NOMO-1 treated with DMSO at 0.1 percent for 48 hours (cell line): Measurements from ENCODE around the gene SLCO2B1.

ENCODE experiments used
- DNase-seq: peaks from one replicate; lab custom pipeline; 2025; ENCODE audit not compliant: unreplicated experiment; lab: John Stamatoyannopoulos, UW

The SLCO2B1 gene

DNA sequence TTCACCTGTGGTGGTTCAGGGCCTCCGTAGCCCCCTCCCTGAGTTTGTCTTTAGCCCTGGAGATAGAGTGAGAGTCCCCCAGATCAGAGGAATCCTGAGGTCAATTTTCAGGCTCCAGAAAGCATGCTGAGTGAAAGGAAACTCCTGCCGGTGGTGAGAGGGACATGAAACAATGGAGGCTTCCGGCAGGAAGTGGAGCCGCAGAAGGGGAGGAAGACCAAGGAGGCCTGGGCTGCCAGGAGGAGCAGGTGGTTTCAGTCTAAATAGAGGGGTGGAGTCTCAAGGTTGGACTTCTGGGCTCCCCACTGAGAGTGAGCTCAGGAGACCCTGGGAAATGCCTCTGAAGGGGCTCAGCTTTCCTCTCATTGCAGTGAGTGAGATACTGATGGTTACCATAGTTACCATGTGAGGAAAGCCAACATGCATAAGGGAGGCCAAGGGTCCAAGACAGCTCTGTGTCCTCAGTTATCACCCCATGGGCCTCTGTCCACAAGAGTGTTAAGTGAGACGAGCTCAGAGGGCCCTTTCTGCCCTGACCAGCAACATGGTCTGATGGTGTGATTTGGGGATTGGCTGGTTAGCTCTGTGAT lies 10.7 kb downstream of the SLCO2B1 start:
- DNase-seq = no peak

DNA sequence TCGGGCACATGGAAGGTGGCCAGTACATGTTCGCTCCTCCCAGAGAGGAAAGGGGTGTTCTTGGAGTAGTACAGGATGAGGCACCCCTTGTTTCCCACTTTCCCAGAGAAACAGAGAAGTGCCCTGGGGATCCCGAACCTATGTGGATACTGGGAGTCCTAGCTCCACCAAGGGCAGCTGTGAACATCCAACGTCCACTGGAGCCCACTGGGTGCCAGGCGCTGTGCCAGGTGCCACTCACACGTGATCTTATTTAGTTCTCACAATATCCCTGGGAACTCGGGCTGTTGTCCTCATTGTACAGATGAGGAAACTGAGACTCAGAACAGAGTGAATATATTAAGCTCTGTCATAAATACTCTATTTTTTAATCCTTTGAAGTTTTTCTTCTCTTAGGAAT lies 12.0 kb downstream of the SLCO2B1 start:
- DNase-seq = no peak

DNA sequence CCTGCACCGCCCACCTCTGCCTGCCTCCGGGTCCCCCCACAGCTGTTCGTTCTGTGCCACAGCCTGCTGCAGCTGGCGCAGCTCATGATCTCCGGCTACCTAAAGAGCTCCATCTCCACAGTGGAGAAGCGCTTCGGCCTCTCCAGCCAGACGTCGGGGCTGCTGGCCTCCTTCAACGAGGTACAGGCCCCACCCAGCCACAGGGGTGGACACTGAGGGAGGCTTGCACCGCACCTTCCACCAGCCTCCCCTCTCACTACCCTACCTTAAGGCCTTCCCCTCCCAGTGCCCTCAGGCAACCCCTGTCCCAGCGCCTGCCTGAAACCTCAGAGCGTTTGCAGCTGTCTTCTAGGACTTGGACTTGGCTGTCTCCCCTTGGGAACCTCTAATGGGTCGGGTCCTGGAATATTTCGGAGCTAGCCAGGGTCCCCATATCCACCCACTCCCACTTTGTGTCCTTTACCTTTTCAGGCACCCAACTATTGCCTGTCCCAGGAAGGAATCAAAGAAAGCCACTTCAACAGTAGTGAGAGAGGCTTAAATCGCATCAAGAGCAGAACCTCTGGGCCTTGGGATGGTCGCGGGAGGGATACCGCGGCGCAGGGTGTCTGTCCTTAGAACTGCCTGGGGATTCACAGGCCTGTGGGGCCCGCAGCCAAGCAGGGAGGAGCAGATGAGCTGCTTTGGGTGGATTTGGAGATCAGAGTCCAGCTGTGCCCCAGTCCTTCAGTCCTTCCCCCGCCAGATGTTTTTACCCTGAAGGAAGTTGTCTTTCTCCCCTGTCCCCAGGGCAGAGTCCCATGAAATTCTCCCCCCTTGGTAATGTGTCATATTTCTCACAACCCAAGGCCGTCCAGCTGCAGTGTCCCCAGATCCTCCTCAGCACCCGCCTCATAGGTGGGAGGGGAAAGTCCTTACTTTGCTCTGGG lies 13.3 kb downstream of the SLCO2B1 start:
- no peak for DNase-seq

DNA sequence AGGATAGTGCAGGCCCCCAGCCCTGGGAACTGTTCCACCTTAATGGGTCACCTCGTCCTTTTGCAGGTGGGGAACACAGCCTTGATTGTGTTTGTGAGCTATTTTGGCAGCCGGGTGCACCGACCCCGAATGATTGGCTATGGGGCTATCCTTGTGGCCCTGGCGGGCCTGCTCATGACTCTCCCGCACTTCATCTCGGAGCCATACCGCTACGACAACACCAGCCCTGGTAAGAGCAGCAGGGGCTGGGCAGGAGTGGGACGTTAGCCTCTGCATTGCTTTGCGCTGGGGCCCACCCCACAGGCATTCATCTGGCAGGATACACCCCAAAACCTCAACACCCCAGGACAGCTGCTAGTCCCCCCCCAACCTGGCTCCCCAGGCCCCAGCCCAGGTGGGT lies 14.8 kb downstream of the SLCO2B1 start:
- no peak for DNase-seq

DNA sequence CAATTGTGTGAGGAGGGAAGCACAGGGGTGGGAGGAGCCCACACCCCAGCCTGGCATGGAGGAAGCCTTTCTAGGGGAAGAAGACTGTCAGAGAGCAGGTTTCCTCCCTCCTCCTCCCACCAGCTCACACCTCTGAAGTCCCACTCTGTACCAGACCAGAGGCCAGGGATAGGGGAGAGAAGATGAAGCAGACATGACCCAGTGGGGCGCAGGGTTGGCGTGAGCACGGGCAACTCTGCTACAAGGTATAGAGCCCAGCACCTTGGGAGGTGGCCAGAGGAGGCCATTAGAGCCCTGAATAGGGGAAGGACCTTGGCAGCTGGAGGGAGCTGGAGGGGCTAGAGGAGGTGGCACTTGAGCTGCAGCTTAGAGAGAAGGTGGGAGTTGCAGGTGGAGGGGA lies 15.9 kb downstream of the SLCO2B1 start:
- no peak for DNase-seq

DNA sequence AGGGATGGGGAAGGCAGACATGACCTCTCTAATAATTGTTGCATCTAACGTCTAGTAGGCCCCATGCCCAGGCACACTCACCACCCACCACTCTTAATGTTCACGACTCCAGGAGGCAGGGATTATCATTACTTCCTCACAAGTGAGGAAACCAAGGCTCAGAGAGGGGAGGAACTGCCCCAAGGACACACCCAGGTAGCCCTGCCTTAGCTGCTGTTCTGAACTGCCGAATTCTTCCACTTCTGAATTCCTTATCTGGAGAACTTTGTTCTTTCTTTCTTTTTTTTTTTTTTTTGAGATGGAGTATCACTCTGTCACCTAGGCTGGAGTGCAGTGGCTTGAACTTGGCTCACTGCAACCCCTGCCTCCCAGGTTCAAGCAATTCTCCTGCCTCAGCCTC lies 16.7 kb downstream of the SLCO2B1 start:
- no peak for DNase-seq

DNA sequence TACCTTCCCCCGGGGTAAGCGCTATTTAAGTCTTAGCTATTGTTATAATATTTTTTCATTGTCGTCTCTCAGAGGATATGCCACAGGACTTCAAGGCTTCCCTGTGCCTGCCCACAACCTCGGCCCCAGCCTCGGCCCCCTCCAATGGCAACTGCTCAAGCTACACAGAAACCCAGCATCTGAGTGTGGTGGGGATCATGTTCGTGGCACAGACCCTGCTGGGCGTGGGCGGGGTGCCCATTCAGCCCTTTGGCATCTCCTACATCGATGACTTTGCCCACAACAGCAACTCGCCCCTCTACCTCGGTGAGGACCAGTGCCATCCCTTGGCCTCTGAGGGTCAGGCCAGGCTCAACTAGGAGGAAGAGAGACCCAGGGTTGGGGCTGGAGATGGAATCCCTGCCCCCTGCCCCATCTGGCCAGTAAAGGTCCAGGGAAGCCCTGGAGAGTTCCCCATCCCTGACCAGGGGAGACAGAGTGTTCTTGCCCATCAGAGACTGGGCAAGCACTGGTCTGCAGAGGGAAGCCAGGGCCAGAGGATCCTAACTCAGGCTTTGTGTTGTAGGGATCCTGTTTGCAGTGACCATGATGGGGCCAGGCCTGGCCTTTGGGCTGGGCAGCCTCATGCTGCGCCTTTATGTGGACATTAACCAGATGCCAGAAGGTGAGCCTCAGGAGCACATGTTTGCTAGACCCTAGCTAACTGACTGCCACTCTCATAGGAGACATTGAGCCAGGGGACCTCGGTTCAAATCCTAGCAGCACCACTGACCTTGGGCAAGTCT lies 18.4 kb downstream of the SLCO2B1 start:
- no peak for DNase-seq

DNA sequence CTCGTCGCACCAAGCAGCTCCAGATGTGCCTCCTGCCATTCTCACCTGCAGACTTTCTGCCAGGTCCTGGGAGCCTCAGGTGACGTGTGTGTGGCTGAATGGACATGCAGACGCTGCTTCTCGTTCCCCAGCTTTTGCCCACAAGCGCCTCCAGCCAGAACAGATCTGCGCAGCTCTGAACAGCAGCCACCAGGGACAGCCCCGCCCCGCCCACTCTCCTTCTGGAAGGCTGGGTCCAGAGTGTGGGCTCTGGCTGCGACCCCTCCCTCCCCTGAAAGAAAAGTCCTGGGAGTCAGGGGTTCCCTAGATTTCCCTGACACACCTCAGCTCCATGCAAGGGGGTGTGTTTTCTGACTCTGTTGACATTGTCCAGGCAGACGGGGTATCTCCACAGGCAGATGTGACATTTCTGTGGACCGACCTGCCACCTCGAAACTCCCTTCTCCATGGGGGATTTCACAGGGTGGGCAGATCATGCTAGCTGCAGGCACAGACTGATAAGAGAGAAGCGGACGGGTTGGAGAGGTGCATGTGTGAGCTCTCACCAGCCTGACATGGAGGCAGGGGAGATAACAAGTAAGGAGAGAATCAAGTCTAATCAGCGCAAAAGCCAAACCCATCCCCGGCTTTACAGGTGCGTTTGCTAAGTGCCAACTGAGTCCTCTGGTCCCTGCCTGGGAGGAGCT lies 19.8 kb downstream of the SLCO2B1 start:
- no peak for DNase-seq

DNA sequence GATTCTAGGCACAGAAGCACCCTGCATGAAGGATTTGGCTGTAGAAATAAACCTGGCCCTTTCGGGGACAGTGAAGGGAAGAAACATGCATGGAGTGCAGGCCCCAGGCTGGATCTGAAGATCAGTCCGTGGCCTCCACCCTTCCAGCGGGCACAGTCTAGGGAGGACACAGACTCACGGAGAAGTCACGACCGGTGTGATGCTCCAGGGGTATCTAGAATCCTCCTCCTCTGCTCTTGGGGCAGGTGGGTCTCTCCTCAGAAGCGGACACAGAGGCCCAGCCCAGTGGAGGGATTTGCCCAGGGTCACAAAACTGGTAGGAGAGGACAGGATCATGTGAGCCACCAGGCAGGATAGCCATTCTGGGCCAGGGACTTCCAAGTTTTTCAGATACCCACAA lies 22.4 kb downstream of the SLCO2B1 start:
- DNase-seq = no peak

DNA sequence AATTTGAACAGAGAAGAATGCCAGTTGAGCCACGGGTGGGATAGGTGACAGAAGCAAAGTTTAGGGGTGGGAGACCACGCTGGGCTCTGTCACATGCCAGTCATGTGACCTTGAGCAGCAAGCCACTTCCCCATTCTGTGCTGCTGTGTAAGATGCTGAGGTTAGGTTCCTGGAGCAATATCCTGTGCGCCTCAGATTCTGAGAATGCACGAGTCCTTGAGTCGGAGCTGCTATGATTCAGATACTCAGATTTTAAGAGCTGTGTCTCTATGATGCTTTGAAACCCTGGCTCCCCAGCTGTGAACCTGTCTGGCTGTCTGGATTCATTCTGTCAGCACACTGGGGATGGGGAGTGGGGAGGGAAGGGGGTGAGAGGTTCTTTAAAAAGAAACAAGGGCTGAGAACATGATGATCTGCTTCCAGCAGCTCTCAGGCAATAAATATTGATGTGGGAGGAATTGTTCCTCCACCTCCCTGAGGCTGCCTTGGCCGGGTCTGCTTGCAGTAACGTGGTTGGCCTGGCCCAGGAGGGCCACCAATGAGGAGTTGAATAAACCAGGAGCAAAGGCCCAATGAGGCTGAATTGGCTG lies 24.0 kb downstream of the SLCO2B1 start:
- DNase-seq = peak; percentile 49

DNA sequence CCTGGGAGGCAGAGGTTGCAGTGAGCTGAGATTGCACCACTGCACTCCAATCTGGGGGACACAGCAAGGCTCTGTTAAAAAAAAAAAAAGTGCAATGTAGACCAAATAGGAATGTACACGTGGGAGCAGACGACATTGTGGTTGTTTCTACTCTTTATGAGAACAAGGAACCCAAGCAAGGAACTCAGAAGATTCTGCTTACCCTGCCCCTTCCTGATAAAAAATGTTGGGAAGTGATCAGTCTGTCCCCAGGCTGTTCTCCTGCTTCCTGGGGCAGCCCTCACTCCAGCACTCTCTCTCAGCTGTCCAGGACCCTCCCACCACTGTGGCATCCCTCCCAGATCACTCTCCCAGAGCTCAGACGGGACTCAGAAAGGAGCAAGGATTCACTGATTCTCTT lies 31.8 kb downstream of the SLCO2B1 start:
- no peak for DNase-seq

DNA sequence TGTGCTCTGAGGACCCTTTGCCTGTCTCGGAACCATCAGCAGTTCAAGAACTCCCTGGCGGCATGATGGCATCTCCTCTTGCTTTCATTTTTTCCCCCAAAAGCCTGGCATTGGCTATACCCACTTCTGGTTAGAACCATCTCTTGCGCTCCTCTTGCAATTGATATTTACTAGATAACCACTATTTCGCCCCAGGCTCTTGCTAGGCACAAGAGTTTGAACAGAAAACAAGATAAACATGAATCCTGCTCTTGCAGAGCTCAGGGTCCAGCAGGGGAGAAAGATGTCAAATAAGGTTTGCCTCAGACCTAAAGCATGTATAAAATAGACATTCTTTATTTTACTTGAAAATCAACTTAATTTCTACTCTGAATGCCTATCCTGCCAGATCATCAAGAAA lies 33.1 kb downstream of the SLCO2B1 start:
- DNase-seq = no peak

DNA sequence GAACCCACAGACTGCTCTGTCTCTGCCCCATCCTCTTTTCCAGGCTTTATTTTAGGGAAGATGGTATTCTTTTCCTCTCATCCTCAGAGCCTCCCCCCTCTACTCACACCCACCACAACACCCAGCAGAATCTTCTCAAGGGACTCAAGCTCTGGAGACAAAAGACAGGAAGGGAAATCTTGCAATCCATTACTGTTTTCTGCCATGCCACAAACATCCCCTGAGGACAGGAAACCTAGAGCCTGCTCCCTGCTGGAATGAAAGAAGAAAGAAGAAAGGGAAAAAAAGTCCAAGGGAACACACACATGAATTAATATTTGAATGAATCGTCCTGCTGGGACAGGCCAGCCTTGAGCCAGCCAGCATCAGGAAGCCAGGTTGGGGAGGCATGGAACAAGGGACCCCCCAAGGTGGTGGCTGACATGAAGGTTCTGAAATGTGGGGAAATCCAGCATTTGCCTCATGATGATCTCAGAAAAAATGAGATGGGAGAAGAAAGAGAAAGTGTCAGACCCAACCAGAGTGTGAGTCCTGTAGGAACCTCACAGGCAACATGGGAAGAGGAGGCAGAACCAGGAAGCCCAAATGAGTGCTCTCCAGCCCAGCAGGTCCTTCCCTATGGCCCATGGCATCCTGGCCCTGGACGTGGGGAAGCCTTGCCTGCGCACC lies 34.0 kb downstream of the SLCO2B1 start:
- DNase-seq = no peak

DNA sequence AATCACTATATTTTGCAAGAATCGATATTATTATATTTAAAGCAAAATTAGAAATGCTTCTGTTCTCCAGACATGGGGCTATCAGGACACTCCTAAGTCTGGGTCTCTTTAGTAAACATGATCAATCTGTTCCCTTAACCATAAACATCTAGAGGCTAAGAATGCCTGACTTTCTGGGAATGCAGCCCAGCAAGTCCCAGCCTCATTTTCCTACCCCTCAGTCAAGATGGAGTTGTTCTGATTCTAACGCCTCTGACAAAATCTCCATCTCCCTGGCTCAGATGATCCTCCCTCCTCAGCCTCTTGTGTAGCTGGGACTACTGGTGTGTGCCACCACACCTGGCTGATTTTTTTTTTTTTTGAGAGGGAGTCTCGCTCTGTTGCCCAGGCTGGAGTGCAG lies 35.0 kb downstream of the SLCO2B1 start:
- DNase-seq = no peak

DNA sequence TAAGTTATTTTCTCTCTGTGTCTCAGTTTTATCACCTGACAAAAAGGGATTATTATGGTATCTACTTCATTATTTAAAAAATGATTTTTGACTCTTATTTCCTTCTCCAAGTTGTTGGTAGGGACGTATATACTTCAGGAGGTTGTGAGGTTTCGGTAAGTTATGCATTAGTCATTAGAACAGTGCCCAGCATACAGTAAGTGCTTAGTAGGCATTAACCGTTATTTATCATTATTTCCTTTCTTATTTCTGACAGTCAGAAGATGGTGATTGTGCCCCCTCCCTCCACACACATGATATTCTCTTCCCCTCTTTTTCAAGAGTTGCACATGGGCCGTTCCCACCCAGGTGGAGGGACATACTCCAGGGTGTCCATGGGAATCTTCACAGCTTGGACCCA lies 36.1 kb downstream of the SLCO2B1 start:
- DNase-seq = no peak

DNA sequence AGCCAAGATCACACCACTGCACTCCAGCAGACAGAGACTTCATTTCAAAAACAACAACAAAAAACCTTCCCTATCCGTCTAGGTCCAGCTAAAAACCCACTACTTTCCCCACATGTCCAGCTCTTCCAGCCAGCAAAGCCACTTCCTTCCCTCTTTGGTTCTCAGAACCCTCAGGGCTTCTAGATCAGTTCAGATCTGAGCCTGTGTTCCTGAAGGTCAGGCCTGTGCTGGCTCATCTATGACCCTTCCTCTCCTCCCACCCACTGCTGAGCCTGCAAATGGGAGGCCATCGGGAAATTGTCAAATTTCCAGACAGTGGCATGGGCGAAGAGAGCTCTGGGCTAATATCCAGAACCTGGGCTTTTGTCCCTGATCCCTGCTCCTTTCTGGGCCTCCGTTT lies 37.8 kb downstream of the SLCO2B1 start:
- no peak for DNase-seq

DNA sequence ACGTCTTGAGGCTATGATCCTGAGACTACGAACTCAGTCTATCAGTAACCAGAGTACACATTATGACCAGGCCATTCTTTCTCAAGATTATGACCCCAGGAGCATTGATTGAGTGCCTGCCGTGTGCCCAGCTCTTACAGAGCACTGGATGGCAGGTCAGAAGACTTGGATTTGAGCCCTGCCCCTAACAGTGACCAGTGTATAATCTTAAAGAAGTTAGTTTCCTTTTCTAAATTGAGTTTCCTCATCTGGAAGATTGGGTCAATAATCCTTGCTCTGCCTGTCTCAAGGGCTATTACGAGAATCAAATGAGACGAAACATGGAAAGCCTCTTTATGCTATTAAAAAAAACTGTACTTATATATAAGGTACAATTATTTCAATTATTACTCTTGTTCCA lies 38.2 kb downstream of the SLCO2B1 start:
- no peak for DNase-seq

DNA sequence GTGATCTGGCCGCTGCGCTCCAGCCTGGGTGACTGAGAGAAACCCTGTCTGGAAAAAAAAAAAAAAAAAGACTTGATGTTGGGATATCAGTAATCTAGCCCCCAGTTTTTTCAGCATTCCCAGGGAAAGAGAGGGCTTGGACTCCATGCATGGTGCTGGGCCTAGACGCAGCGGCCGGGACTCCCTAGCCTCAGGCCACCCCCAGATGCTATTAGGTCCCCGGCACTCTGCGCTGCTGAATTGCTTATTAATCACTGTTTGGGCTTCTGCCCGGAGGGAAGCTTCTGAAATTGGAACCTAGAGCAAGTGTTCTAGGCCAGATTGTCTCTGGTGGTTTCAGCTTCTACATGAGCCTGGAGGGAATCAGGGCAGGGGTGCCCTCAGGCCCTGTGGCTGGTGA lies 39.0 kb downstream of the SLCO2B1 start:
- DNase-seq = no peak

DNA sequence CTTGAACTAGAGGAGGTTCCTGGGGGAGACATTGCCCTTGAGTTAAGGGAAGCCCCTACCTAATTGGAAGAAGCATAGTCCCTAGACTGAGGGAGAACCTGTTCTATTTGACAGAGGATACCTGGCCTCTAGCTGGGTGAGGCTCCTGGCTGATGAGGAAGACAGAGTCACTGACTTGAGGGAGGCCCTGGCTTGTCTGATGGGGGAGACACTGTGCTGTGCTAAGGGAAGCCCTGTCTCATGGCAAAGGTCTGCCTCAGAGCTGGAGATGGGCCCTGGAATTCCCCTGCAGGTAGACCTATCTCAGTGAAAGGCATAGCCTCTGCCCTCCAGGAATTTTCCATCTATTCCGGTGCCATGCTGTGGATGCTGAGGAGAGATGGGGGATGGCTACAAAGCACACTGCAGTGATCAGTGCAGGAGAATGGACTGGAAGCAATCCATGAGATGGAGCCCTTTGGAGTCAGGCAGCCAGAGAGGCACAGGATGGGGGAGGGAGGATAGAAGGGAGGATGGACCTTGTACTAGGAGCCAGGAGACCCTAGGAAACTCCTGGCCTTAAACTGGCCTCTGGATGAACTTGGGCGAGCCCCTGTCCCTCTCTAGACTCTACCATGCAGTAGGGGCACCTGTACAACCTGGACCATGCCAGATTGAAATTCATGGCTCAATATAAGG lies 39.9 kb downstream of the SLCO2B1 start:
- DNase-seq = no peak

DNA sequence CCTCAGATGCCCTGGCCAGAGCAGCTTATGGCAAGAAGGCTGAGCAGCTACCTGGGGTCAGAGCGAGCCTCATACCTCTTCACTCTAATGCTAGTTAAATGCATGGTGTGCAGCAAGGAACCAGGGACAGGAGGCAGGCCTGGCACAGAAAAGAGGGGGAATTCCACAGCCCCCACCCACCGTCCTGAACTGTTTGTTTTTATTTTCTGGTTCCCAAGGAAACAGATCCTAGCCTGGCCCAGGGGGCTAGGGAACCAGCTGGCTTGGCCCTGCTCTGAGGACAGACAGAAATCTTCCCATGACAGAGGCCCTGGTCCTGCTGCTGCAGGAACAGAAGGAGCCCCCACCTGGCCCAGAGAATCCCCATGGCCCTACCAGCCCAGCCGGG lies 40.4 kb downstream of the SLCO2B1 start:
- DNase-seq = no peak
